Measurements from ENCODE around the gene ZSCAN22.

Gene ZSCAN22

DNA sequence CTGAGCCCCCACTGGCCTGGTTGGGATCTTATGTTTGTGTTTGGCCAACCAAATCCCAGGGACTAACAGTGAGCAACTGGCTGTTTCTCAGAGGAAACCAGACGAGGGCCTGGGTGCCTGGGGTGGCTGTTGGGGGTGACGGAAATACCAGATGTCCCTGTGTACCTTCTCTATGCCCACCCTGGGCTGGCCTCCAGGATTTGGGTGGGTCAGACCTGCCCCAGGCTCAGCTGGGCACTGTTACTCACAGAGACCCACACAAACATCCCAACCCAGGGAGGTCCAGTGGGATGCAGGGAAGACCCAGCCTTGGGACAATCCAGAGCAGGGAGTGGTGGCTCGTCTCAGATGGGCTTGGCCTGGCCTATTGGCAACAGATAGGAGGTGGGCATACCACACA is 8.8 kb downstream of the ZSCAN22 start:
- H2AFZ ChIP-seq (ENCODE audit: low read length): no peak overlapping the region
- TF ChIP-seq EZH2phosphoT487 (IDR thresholded peaks at IDR 0.05; ENCODE audit: low read length) (no peak), EZH2 (optimal IDR thresholded peaks at IDR 0.05; ENCODE audit: low read depth, low read length) (no peak), CTCF (IDR thresholded peaks at IDR 0.05; ENCODE audit: low read length) (no peak)
- no peak overlapping the region for H3K9ac ChIP-seq (ENCODE audit: low read length)
- no peaks in the 10 kb centered on the region for H4K20me1 ChIP-seq (ENCODE audit: insufficient read depth, low read length)
- 0 out of 2 replicates have a peak, but pooled peaks cover 5% of the 10 kb centered on the region for H3K36me3 ChIP-seq (replicated peaks; ENCODE audit: insufficient read depth, low read length)
- no peaks in the 10 kb centered on the region for H3K9me3 ChIP-seq (replicated peaks; ENCODE audit: insufficient read depth, low read length)
- DNase-seq: no peak
- H3K4me2 ChIP-seq (ENCODE audit: low read depth, low read length): no peak overlapping the region
- no peak overlapping the region for H3K27ac ChIP-seq (ENCODE audit: low read length)
- H3K9me2 ChIP-seq (replicated peaks; ENCODE audit: insufficient read depth, low read length): no peaks in the 10 kb centered on the region
- no peaks in the 10 kb centered on the region for H3K4me1 ChIP-seq (ENCODE audit: low read length)
- H3F3A ChIP-seq (ENCODE audit: insufficient read depth, low read length): no peaks in the 10 kb centered on the region
- H3K4me3 ChIP-seq (ENCODE audit: low read length): no peak overlapping the region
- no peaks in the 10 kb centered on the region for H3K27me3 ChIP-seq (replicated peaks; ENCODE audit: insufficient read depth, low read length)
- no peaks in the 10 kb centered on the region for H3K79me2 ChIP-seq (ENCODE audit: low read length)

DNA sequence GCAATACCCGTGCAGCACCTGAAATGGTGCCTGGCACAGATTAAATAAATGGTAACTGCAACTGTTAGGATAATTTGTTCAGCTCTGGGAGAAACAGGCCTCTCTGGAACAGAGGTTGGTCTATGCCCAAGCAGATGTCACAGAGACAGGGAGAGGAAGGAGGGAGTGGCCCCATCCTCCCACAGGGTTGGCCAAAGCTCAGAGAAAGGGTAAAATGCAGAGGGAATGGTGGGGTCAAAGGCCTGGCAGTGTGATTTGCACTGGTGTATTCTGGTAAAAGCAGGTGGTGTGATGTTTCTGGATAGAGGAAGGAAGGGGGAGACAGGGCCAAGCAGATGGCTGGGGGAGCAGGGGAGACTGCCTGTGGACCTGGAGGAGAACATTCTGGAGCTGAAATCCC is 9.4 kb downstream of the ZSCAN22 start:
- Histone ChIP-seq H3F3A (ENCODE audit: insufficient read depth, low read length) (no peaks in the 10 kb centered on the region), H3K79me2 (ENCODE audit: low read length) (no peaks in the 10 kb centered on the region), H3K27ac (ENCODE audit: low read length) (no peak overlapping the region), H3K9ac (ENCODE audit: low read length) (no peak overlapping the region), H3K36me3 (replicated peaks; ENCODE audit: insufficient read depth, low read length) (0 out of 2 replicates have a peak, but pooled peaks cover 5% of the 10 kb centered on the region), H2AFZ (ENCODE audit: low read length) (no peak overlapping the region), H3K4me3 (ENCODE audit: low read length) (no peak overlapping the region), H3K4me1 (ENCODE audit: low read length) (no peaks in the 10 kb centered on the region), H3K27me3 (replicated peaks; ENCODE audit: insufficient read depth, low read length) (no peaks in the 10 kb centered on the region), H3K4me2 (ENCODE audit: low read depth, low read length) (no peak overlapping the region), H4K20me1 (ENCODE audit: insufficient read depth, low read length) (no peaks in the 10 kb centered on the region), H3K9me3 (replicated peaks; ENCODE audit: insufficient read depth, low read length) (no peaks in the 10 kb centered on the region), H3K9me2 (replicated peaks; ENCODE audit: insufficient read depth, low read length) (no peaks in the 10 kb centered on the region)
- TF ChIP-seq EZH2 (optimal IDR thresholded peaks at IDR 0.05; ENCODE audit: low read depth, low read length): no peak
- TF ChIP-seq EZH2phosphoT487 (IDR thresholded peaks at IDR 0.05; ENCODE audit: low read length): no peak
- TF ChIP-seq CTCF (IDR thresholded peaks at IDR 0.05; ENCODE audit: low read length): no peak
- DNase-seq: no peak

GRCh38 chr19:58336820-58337219 is 10.0 kb downstream of the ZSCAN22 start:
- H3K9me2 ChIP-seq (replicated peaks; ENCODE audit: insufficient read depth, low read length): no peaks in the 10 kb centered on the region
- H3K4me1 ChIP-seq (ENCODE audit: low read length): no peaks in the 10 kb centered on the region
- no peaks in the 10 kb centered on the region for H4K20me1 ChIP-seq (ENCODE audit: insufficient read depth, low read length)
- no peak overlapping the region for H3K4me3 ChIP-seq (ENCODE audit: low read length)
- H3F3A ChIP-seq (ENCODE audit: insufficient read depth, low read length): no peaks in the 10 kb centered on the region
- H3K9ac ChIP-seq (ENCODE audit: low read length): no peak overlapping the region
- no peaks in the 10 kb centered on the region for H3K79me2 ChIP-seq (ENCODE audit: low read length)
- no peak for DNase-seq
- H3K36me3 ChIP-seq (replicated peaks; ENCODE audit: insufficient read depth, low read length): 0 out of 2 replicates have a peak, but pooled peaks cover 5% of the 10 kb centered on the region
- no peak overlapping the region for H2AFZ ChIP-seq (ENCODE audit: low read length)
- no peak overlapping the region for H3K27ac ChIP-seq (ENCODE audit: low read length)
- no peaks in the 10 kb centered on the region for H3K27me3 ChIP-seq (replicated peaks; ENCODE audit: insufficient read depth, low read length)
- no peak overlapping the region for H3K4me2 ChIP-seq (ENCODE audit: low read depth, low read length)
- H3K9me3 ChIP-seq (replicated peaks; ENCODE audit: insufficient read depth, low read length): no peaks in the 10 kb centered on the region
- TF ChIP-seq CTCF (IDR thresholded peaks at IDR 0.05; ENCODE audit: low read length): no peak
- no peak for TF ChIP-seq EZH2phosphoT487 (IDR thresholded peaks at IDR 0.05; ENCODE audit: low read length)
- TF ChIP-seq EZH2 (optimal IDR thresholded peaks at IDR 0.05; ENCODE audit: low read depth, low read length): no peak
